ENCODE measurements around the gene ZNF462.

- TF ChIP-seq CTCF (conservative IDR thresholded peaks at IDR 0.05; ENCODE audit: low read depth in 2 of 2) (no peak), EZH2 (IDR thresholded peaks at IDR 0.05; ENCODE audit: low read depth, unreplicated experiment) (no peak), JUNB (IDR thresholded peaks at IDR 0.05; ENCODE audit: unreplicated experiment) (no peak), POLR2AphosphoS5 (IDR thresholded peaks at IDR 0.05; ENCODE audit: low read depth) (no peak), EZH2phosphoT487 (IDR thresholded peaks at IDR 0.05; ENCODE audit: unreplicated experiment) (no peak), CREB1 (CRISPR knock-in tag; IDR thresholded peaks at IDR 0.05; ENCODE audit: low read depth) (no peak), ZNF331 (CRISPR knock-in tag; IDR thresholded peaks at IDR 0.05; ENCODE audit: low read depth) (no peak), REST (IDR thresholded peaks at IDR 0.05; ENCODE audit: unreplicated experiment) (no peak), ZNF114 (CRISPR knock-in tag; IDR thresholded peaks at IDR 0.05) (no peak)
These were observed 20.7 kb downstream of the ZNF462 start for GRCh38 chr9:106883626-106884190.
